ENCODE measurements around the gene SNX3.

GRCh38 chr6:108187519-108187918 lies 73.3 kb downstream of the SNX3 start:
- TF ChIP-seq, protein P1, sequence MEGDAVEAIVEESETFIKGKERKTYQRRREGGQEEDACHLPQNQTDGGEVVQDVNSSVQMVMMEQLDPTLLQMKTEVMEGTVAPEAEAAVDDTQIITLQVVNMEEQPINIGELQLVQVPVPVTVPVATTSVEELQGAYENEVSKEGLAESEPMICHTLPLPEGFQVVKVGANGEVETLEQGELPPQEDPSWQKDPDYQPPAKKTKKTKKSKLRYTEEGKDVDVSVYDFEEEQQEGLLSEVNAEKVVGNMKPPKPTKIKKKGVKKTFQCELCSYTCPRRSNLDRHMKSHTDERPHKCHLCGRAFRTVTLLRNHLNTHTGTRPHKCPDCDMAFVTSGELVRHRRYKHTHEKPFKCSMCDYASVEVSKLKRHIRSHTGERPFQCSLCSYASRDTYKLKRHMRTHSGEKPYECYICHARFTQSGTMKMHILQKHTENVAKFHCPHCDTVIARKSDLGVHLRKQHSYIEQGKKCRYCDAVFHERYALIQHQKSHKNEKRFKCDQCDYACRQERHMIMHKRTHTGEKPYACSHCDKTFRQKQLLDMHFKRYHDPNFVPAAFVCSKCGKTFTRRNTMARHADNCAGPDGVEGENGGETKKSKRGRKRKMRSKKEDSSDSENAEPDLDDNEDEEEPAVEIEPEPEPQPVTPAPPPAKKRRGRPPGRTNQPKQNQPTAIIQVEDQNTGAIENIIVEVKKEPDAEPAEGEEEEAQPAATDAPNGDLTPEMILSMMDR (IDR thresholded peaks at IDR 0.05): no peak
- no peak for TF ChIP-seq POLR2A (IDR thresholded peaks at IDR 0.05)
